Gastrocnemius medialis (tissue), 4 donors: ENCODE results near the gene UROC1. TPM values are rescaled to one million over a fixed set of nuclear protein-coding genes. Genes with fewer than 3 reads are reported as not detected.

ENCODE experiments used
- ATAC-seq, 2 donors: fragments of 150-250 bp; one replicate each; pipeline ENCODE4 v1.9.1; 2016
- DNase-seq, 2 donors: peaks; one replicate each; pipeline ENCODE4 v3.0.0-alpha.2; 2019
- H3K27ac ChIP-seq, 4 donors: fragments of 200-600 bp; sonication (generic); 1 replicate in 1 of 4; 2 replicates in 3 of 4; pipeline ENCODE4 v1.5.1; 2016 to 2018; ENCODE audit warnings: mild to moderate bottlenecking in 2 of 4, moderate library complexity in 1 of 4
- H3K27me3 ChIP-seq, 3 donors: fragments of 200-600 bp; sonication (generic) in 2 of 3; 1 replicate in 1 of 3; 2 replicates in 2 of 3; pipeline versions ENCODE4 v1.5.1 to v1.6.0; 2016 to 2019; ENCODE audit warnings: mild to moderate bottlenecking in 1 of 3, moderate library complexity in 1 of 3
- H3K36me3 ChIP-seq, 2 donors: fragments of 200-600 bp; sonication (generic) in 1 of 2; one replicate each; pipeline ENCODE4 v1.5.1; 2017 to 2018
- H3K4me1 ChIP-seq, 2 donors: fragments of 200-600 bp; sonication (generic) in 1 of 2; one replicate each; pipeline ENCODE4 v1.5.1; 2016 to 2017; ENCODE audit warnings: mild to moderate bottlenecking in 2 of 2
- H3K4me3 ChIP-seq, 4 donors: fragments of 200-600 bp; sonication (generic) in 3 of 4; 1 replicate in 1 of 4; 2 replicates in 3 of 4; pipeline ENCODE4 v1.5.1; 2016 to 2019; ENCODE audit warnings: mild to moderate bottlenecking in 2 of 4
- H3K9me3 ChIP-seq, 3 donors: fragments of 200-600 bp; sonication (generic) in 2 of 3; 1 replicate in 1 of 3; 2 replicates in 2 of 3; pipeline ENCODE4 v1.5.1; 2016 to 2019
- CTCF ChIP-seq, 5 experiments: fragments of 450-650 bp in 3 of 5; fragments of 200-600 bp in 2 of 5; sonication (generic) in 2 of 5; IDR thresholded peaks in 4 of 5; conservative IDR thresholded peaks in 1 of 5; 1 replicate in 4 of 5; 2 replicates in 1 of 5; pipeline ENCODE4 v1.5.1; 2016 to 2019; ENCODE audit warnings: antibody characterized with exemption in 5 of 5, mild to moderate bottlenecking in 3 of 5, moderate library complexity in 3 of 5
- POLR2A ChIP-seq, 2 donors: fragments of 450-650 bp; IDR thresholded peaks; one replicate each; pipeline ENCODE4 v1.6.1; 2017; ENCODE audit warnings: antibody characterized with exemption in 2 of 2, mild to moderate bottlenecking in 2 of 2, moderate library complexity in 2 of 2
- in situ Hi-C, 4 donors: fragments of 200-750 bp; cut with MboI; loops; one replicate each; pipeline versions ENCODE4 v1.15.0 to v1.8.0; 2017; ENCODE audit warnings: low sequenced_read_pairs in 4 of 4
- intact Hi-C: fragments of 100-400 bp; cut with DNase I; formaldehyde crosslinking; loops from one replicate; pipeline ENCODE4 v1.15.1; 2023; ENCODE audit warnings: low total_unique reads
- total RNA-seq, 4 donors: library from RNA; depleted of rRNA; stranded (reverse); fragments of >200 nt; gene quantifications; one replicate each; pipeline versions ENCODE4 v1.1.0 to v1.2.3, GENCODE V29; 2016

UROC1 gene
- total RNA-seq, 4 donors from 2014 or later, result 0.07 to 0.36 TPM; not detected in 2

DNA sequence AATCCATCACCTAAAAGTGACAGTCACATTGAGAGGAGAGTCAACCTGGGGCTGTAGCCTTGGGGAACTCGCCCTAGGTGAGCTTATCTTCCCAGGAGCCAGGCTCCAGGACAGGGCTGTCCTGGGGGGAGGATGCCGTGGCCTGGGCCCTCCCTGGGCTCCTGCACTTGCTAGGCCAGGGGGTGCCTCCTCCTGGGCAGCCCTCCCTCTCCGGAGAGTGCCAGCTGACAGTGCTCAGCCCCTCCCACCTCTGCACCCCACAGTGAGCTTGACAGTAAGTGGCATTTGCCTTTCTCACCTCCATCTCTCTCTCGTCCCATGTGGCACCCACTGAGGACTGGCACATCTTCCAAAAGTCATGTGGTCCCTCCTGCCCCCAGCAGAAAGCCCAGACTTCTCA lies 19.1 kb downstream of the UROC1 start:
- TF ChIP-seq POLR2A (IDR thresholded peaks at IDR 0.05) (no peak), CTCF (IDR thresholded peaks at IDR 0.05 in 4 of 5, conservative IDR thresholded peaks at IDR 0.05 in 1 of 5) (no peak)

GRCh38 chr3:126497956-126498355 lies 19.6 kb downstream of the UROC1 start:
- H3K4me3 ChIP-seq, result no peak overlapping the region
- intact Hi-C loops (no loop called here), in situ Hi-C loops (no loop called here)
- no peaks in the 10 kb centered on the region for H3K4me1 ChIP-seq
- no peak for ATAC-seq
- TF ChIP-seq POLR2A (IDR thresholded peaks at IDR 0.05) (no peak), CTCF (IDR thresholded peaks at IDR 0.05 in 4 of 5, conservative IDR thresholded peaks at IDR 0.05 in 1 of 5) (no peak)
- no peak overlapping the region for H3K27ac ChIP-seq
- H3K9me3 ChIP-seq, result no peaks in the 10 kb centered on the region
- DNase-seq, result no peak
- no peaks in the 10 kb centered on the region for H3K27me3 ChIP-seq
- H3K36me3 ChIP-seq, result no peaks in the 10 kb centered on the region

More for the DNA sequence above, 19.1 kb downstream of the UROC1 start:
- intact Hi-C loops (no loop called here), in situ Hi-C loops (no loop called here)
- H3K4me1 ChIP-seq, result no peaks in the 10 kb centered on the region
- H3K27me3 ChIP-seq, result no peaks in the 10 kb centered on the region
- no peak overlapping the region for H3K4me3 ChIP-seq
- H3K9me3 ChIP-seq, result no peaks in the 10 kb centered on the region
- H3K36me3 ChIP-seq, result no peaks in the 10 kb centered on the region
- ATAC-seq, result no peak
- no peak overlapping the region for H3K27ac ChIP-seq
- no peak for DNase-seq

DNA sequence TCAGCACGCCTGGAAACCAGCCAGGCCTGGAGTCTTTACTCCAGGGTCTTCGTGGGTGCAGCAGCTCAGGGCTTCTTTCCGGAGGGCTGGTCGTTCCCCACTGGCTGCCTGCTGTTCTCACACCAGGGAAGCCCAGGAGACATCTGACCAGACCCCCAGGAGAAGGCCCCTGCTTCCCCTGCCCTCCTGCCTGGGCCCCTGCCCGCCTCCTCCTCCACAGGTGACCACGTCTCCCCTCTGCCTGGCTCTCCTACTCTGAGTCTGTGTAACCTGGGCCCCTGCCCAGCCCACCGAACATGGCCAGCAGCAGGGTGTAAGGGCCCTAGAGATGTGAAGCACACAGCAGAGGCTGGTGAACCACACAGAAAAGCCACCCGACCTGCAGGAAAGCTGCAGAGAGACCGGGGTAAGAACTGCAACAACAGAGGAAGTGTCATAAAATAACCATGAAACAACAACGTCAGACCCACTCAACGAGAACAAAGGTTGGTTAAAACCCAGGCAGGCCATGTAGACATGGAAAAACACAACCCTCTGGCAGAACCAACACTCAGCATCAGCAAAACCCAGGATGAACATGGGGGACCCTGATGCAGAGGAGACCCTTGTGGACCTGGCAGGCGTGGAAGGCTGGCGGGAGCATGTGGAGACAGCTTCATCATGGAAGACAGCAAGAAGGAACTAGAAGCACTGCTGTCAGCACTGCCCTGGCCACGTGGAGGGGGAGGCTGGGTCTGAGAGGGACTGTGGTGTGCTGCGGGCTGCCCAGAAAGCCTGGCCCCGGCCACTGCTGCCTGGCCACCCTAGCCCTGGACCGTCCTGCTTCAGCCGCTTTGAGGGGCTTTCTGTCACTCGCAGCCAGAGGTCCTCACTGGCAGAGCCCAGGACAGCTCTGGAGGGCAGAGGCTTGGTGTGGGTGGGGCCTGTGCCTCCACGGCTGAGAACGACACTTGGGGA lies 20.4 kb downstream of the UROC1 start:
- Histone ChIP-seq H3K27me3 (no peaks in the 10 kb centered on the region), H3K4me1 (no peaks in the 10 kb centered on the region), H3K36me3 (no peaks in the 10 kb centered on the region), H3K27ac (no peak overlapping the region), H3K9me3 (no peaks in the 10 kb centered on the region), H3K4me3 (no peak overlapping the region)
- in situ Hi-C loops (no loop called here), intact Hi-C loops (no loop called here)
- no peak for ATAC-seq
- TF ChIP-seq POLR2A (IDR thresholded peaks at IDR 0.05) (no peak), CTCF (IDR thresholded peaks at IDR 0.05 in 4 of 5, conservative IDR thresholded peaks at IDR 0.05 in 1 of 5) (no peak)
- no peak for DNase-seq

- DNase-seq, result no peak
- intact Hi-C loops, result no loop called here
Observed at GRCh38 chr3:126495786-126496185, 21.8 kb downstream of the UROC1 start.

More at GRCh38 chr3:126495786-126496185, 21.8 kb downstream of the UROC1 start:
- no peak overlapping the region for H3K27ac ChIP-seq
- in situ Hi-C loops, result no loop called here
- peaks cover 0 to 10% of the 10 kb centered on the region in 2 donors for H3K4me1 ChIP-seq
- no peak overlapping the region for H3K4me3 ChIP-seq
- no peaks in the 10 kb centered on the region for H3K9me3 ChIP-seq
- H3K27me3 ChIP-seq, result no peaks in the 10 kb centered on the region
- ATAC-seq, result no peak
- H3K36me3 ChIP-seq, result no peaks in the 10 kb centered on the region
- TF ChIP-seq POLR2A (IDR thresholded peaks at IDR 0.05), result no peak
- no peak for TF ChIP-seq CTCF (IDR thresholded peaks at IDR 0.05 in 4 of 5, conservative IDR thresholded peaks at IDR 0.05 in 1 of 5)
